Effector memory CD8-positive, alpha-beta T cell (primary cell): ENCODE data around the gene CACNA2D3.

Experiments
- ATAC-seq: fragments of 150-1000 bp; cut with Tn5 transposase; replicated peaks from 2 replicates; pipeline ENCODE4 v1.10.0; 2021; ENCODE audit warnings: mild to moderate bottlenecking, moderate library complexity
- DNase-seq, 3 experiments: peaks; one replicate each; pipeline ENCODE4 v3.0.0; 2021
- H3K27ac Mint-ChIP-seq, 2 donors: one replicate each; pipeline ENCODE4 v1.8.0; 2022; ENCODE audit warnings: mild to moderate bottlenecking in 2 of 2, mixed read lengths in 2 of 2, moderate library complexity in 2 of 2
- H3K27me3 Mint-ChIP-seq, 2 donors: one replicate each; pipeline ENCODE4 v1.8.0; 2022; ENCODE audit warnings: mixed read lengths in 2 of 2
- H3K36me3 Mint-ChIP-seq: one replicate; pipeline ENCODE4 v1.8.0; 2022; ENCODE audit warnings: mild to moderate bottlenecking, moderate library complexity, mixed read lengths; ENCODE audit not compliant: insufficient read depth
- H3K4me1 Mint-ChIP-seq, 2 donors: one replicate each; pipeline ENCODE4 v1.8.0; 2022; ENCODE audit warnings: low read depth in 2 of 2, mixed read lengths in 2 of 2
- H3K4me3 Mint-ChIP-seq, 2 donors: one replicate each; pipeline ENCODE4 v1.8.0; 2022; ENCODE audit warnings: mild to moderate bottlenecking in 2 of 2, mixed read lengths in 2 of 2, moderate library complexity in 2 of 2
- H3K9me3 Mint-ChIP-seq, 2 donors: one replicate each; pipeline ENCODE4 v1.8.0; 2022; ENCODE audit warnings: mixed read lengths in 2 of 2

CACNA2D3 gene

GRCh38 chr3:54134155-54134554 is 11.8 kb downstream of the CACNA2D3 start:
- Mint-ChIP-seq H3K4me1 (no peaks in the 10 kb centered on the region), H3K9me3 (no peaks in the 10 kb centered on the region), H3K27ac (no peak overlapping the region), H3K4me3 (no peak overlapping the region), H3K27me3 (peaks cover 0 to 16% of the 10 kb centered on the region in 2 donors), H3K36me3 (no peaks in the 10 kb centered on the region)
- no peak for DNase-seq
- ATAC-seq, result no peak

GRCh38 chr3:54134713-54135112 is 12.4 kb downstream of the CACNA2D3 start:
- no peak for DNase-seq
- H3K36me3 Mint-ChIP-seq, result no peaks in the 10 kb centered on the region
- no peak for ATAC-seq
- no peak overlapping the region for H3K27ac Mint-ChIP-seq
- no peak overlapping the region for H3K4me3 Mint-ChIP-seq
- H3K27me3 Mint-ChIP-seq, result peaks cover 0 to 19% of the 10 kb centered on the region in 2 donors
- H3K9me3 Mint-ChIP-seq, result no peaks in the 10 kb centered on the region
- H3K4me1 Mint-ChIP-seq, result no peaks in the 10 kb centered on the region

GRCh38 chr3:54137311-54137710 is 15.0 kb downstream of the CACNA2D3 start:
- Mint-ChIP-seq H3K4me3 (no peak overlapping the region), H3K27ac (no peak overlapping the region), H3K9me3 (no peaks in the 10 kb centered on the region), H3K36me3 (no peaks in the 10 kb centered on the region), H3K27me3 (peaks cover 0 to 19% of the 10 kb centered on the region in 2 donors), H3K4me1 (no peaks in the 10 kb centered on the region)
- ATAC-seq (no peak), DNase-seq (no peak)

GRCh38 chr3:54138937-54139547 is 16.7 kb downstream of the CACNA2D3 start:
- no peak overlapping the region for H3K4me3 Mint-ChIP-seq
- peaks cover 0 to 14% of the 10 kb centered on the region in 2 donors for H3K27me3 Mint-ChIP-seq
- ATAC-seq (no peak), DNase-seq (no peak)
- H3K27ac Mint-ChIP-seq, result no peak overlapping the region
- no peaks in the 10 kb centered on the region for H3K36me3 Mint-ChIP-seq
- H3K9me3 Mint-ChIP-seq, result no peaks in the 10 kb centered on the region
- no peaks in the 10 kb centered on the region for H3K4me1 Mint-ChIP-seq

- H3K9me3 Mint-ChIP-seq, result no peaks in the 10 kb centered on the region
- H3K27ac Mint-ChIP-seq, result no peak overlapping the region
- H3K4me1 Mint-ChIP-seq, result no peaks in the 10 kb centered on the region
- H3K27me3 Mint-ChIP-seq, result peaks cover 0 to 16% of the 10 kb centered on the region in 2 donors
- no peaks in the 10 kb centered on the region for H3K36me3 Mint-ChIP-seq
- DNase-seq (no peak), ATAC-seq (no peak)
- H3K4me3 Mint-ChIP-seq, result no peak overlapping the region
Measured at GRCh38 chr3:54139630-54140029, 17.3 kb downstream of the CACNA2D3 start.

- no peaks in the 10 kb centered on the region for H3K36me3 Mint-ChIP-seq
- no peaks in the 10 kb centered on the region for H3K9me3 Mint-ChIP-seq
- no peak overlapping the region for H3K27ac Mint-ChIP-seq
- no peak overlapping the region for H3K4me3 Mint-ChIP-seq
- peaks cover 5 to 17% of the 10 kb centered on the region in 2 donors for H3K27me3 Mint-ChIP-seq
- DNase-seq (no peak), ATAC-seq (no peak)
- no peaks in the 10 kb centered on the region for H3K4me1 Mint-ChIP-seq
Measured at GRCh38 chr3:54144284-54144683, 21.9 kb downstream of the CACNA2D3 start.

GRCh38 chr3:54146506-54147239 is 24.3 kb downstream of the CACNA2D3 start:
- H3K27me3 Mint-ChIP-seq, result peaks cover 5 to 15% of the 10 kb centered on the region in 2 donors
- H3K4me3 Mint-ChIP-seq, result no peak overlapping the region
- H3K27ac Mint-ChIP-seq, result no peak overlapping the region
- no peaks in the 10 kb centered on the region for H3K4me1 Mint-ChIP-seq
- no peaks in the 10 kb centered on the region for H3K9me3 Mint-ChIP-seq
- DNase-seq (no peak), ATAC-seq (no peak)
- no peaks in the 10 kb centered on the region for H3K36me3 Mint-ChIP-seq

GRCh38 chr3:54150864-54151467 is 28.6 kb downstream of the CACNA2D3 start:
- no peak for ATAC-seq

GRCh38 chr3:54153477-54153876 is 31.1 kb downstream of the CACNA2D3 start:
- no peak overlapping the region for H3K4me3 Mint-ChIP-seq
- no peaks in the 10 kb centered on the region for H3K4me1 Mint-ChIP-seq
- DNase-seq (no peak), ATAC-seq (no peak)
- H3K27me3 Mint-ChIP-seq, result no peaks in the 10 kb centered on the region
- no peaks in the 10 kb centered on the region for H3K9me3 Mint-ChIP-seq
- no peak overlapping the region for H3K27ac Mint-ChIP-seq
- H3K36me3 Mint-ChIP-seq, result no peaks in the 10 kb centered on the region

More at GRCh38 chr3:54150864-54151467, 28.6 kb downstream of the CACNA2D3 start:
- no peaks in the 10 kb centered on the region for H3K27me3 Mint-ChIP-seq
- H3K9me3 Mint-ChIP-seq, result no peaks in the 10 kb centered on the region
- H3K27ac Mint-ChIP-seq, result no peak overlapping the region
- no peak overlapping the region for H3K4me3 Mint-ChIP-seq
- DNase-seq, result no peak
- H3K4me1 Mint-ChIP-seq, result no peaks in the 10 kb centered on the region
- H3K36me3 Mint-ChIP-seq, result no peaks in the 10 kb centered on the region

- no peak for ATAC-seq
- Mint-ChIP-seq H3K9me3 (no peaks in the 10 kb centered on the region), H3K27me3 (peaks cover 0 to 13% of the 10 kb centered on the region in 2 donors), H3K27ac (no peak overlapping the region), H3K36me3 (peaks cover 4% of the 10 kb centered on the region), H3K4me1 (no peaks in the 10 kb centered on the region), H3K4me3 (no peak overlapping the region)
- DNase-seq, result no peak
Measured at GRCh38 chr3:54157860-54158259, 35.5 kb downstream of the CACNA2D3 start.

- peaks cover 4% of the 10 kb centered on the region for H3K36me3 Mint-ChIP-seq
- no peak overlapping the region for H3K4me3 Mint-ChIP-seq
- H3K27ac Mint-ChIP-seq, result no peak overlapping the region
- no peaks in the 10 kb centered on the region for H3K9me3 Mint-ChIP-seq
- H3K27me3 Mint-ChIP-seq, result peaks cover 0 to 13% of the 10 kb centered on the region in 2 donors
- H3K4me1 Mint-ChIP-seq, result no peaks in the 10 kb centered on the region
- DNase-seq, result no peak
- ATAC-seq, result no peak
Measured at GRCh38 chr3:54159917-54160316, 37.6 kb downstream of the CACNA2D3 start.

- Mint-ChIP-seq H3K36me3 (peaks cover 4% of the 10 kb centered on the region), H3K9me3 (no peaks in the 10 kb centered on the region), H3K4me3 (no peak overlapping the region), H3K27me3 (peaks cover 0 to 13% of the 10 kb centered on the region in 2 donors), H3K27ac (no peak overlapping the region), H3K4me1 (no peaks in the 10 kb centered on the region)
- ATAC-seq, result no peak
- DNase-seq, result no peak
Measured at GRCh38 chr3:54163441-54163840, 41.1 kb downstream of the CACNA2D3 start.

- ATAC-seq, result no peak
- Mint-ChIP-seq H3K36me3 (no peaks in the 10 kb centered on the region), H3K27ac (no peak overlapping the region), H3K4me3 (no peak overlapping the region), H3K27me3 (peaks cover 0 to 13% of the 10 kb centered on the region in 2 donors), H3K9me3 (no peaks in the 10 kb centered on the region), H3K4me1 (no peaks in the 10 kb centered on the region)
- no peak for DNase-seq
Measured at GRCh38 chr3:54164192-54164975, 42.0 kb downstream of the CACNA2D3 start.
